Prostate gland (tissue), 2 donors: ENCODE data around the gene FAM163B. TPM values are rescaled to one million over a fixed set of nuclear protein-coding genes. Genes with fewer than 3 reads are reported as not detected.

Source experiments
- DNase-seq: peaks from one replicate; pipeline ENCODE4 v3.0.0-alpha.2; 2019; ENCODE audit warnings: low spot score
- H3K27ac ChIP-seq, 2 donors: fragments of 200-600 bp; sonication (generic); 2 replicates each; pipeline ENCODE4 v1.5.1; 2017 to 2019
- H3K27me3 ChIP-seq: fragments of 200-600 bp; sonication (generic); replicated peaks from 2 replicates; pipeline ENCODE4 v1.5.1; 2019; ENCODE audit not compliant: insufficient read depth
- H3K36me3 ChIP-seq, 2 donors: fragments of 200-600 bp; sonication (generic); 1 replicate in 1 of 2; 2 replicates in 1 of 2; pipeline versions ENCODE4 v1.5.1 to v1.8.1; 2017 to 2019
- H3K4me1 ChIP-seq: fragments of 200-600 bp; sonication (generic); replicated peaks from 2 replicates; pipeline ENCODE4 v1.5.1; 2019
- H3K4me3 ChIP-seq, 2 donors: fragments of 200-600 bp; sonication (generic); 2 replicates each; pipeline ENCODE4 v1.5.1; 2017 to 2019
- H3K9me3 ChIP-seq: fragments of 200-600 bp; sonication (generic); 2 replicates; pipeline ENCODE4 v1.5.1; 2017
- POLR2A ChIP-seq: fragments of 450-650 bp; IDR thresholded peaks from one replicate; pipeline ENCODE4 v1.6.1; 2016; ENCODE audit warnings: antibody characterized with exemption, mild to moderate bottlenecking
- POLR2AphosphoS5 ChIP-seq: sonication (generic); formaldehyde crosslinking; IDR thresholded peaks from one replicate; pipeline ENCODE4 v1.6.1; 2017; ENCODE audit warnings: antibody characterized with exemption
- WGBS: methylation state at CpG from one replicate; pipeline ENCODE4 v1.1.5; 2018; 5-methylcytosine and 5-hydroxymethylcytosine counted together
- intact Hi-C: fragments of 100-400 bp; cut with DNase I; formaldehyde crosslinking; loops from one replicate; pipeline ENCODE4 v1.14.2; 2022
- total RNA-seq, 2 donors: library from RNA; depleted of rRNA; stranded (reverse); fragments of >200 nt; gene quantifications; one replicate each; pipeline ENCODE4 v1.1.0, GENCODE V29; 2016
- TF ChIP-seq, protein P1 (sequence below), 4 experiments: fragments of 200-600 bp in 2 of 4; fragments of 450-650 bp in 2 of 4; sonication (generic) in 2 of 4; IDR thresholded peaks; 1 replicate in 3 of 4; 2 replicates in 1 of 4; pipeline ENCODE4 v1.5.1; 2016 to 2019; ENCODE audit warnings: antibody characterized with exemption in 4 of 4, mild to moderate bottlenecking in 2 of 4, moderate library complexity in 2 of 4

FAM163B gene
- total RNA-seq, 2 donors from 2014 or later, result 0.85 TPM; not detected in 1

DNA sequence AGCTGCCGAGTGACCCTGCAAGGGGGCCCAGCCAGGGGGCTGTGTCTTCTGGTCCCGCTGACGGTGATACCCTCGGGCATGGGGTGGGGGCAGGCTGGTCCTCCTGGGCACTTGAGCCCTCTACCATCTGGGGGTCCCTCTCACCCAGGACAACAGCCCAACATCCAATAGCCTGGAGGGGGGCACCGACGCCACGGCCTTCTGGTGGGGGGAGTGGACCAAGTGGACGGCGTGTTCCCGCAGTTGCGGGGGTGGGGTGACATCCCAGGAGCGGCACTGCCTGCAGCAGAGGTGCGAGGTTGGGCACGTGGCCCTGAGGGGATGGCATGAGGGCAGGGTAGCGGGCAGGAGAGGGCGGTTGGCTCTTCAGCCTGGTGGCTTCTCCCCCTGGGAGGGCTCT, 71.9 kb downstream of the FAM163B start:
- intact Hi-C loops, result loop anchor here (2.0 kb wide), 1 partner anchor 48 kb away; no protein-coding TSS in a partner anchor
- Histone ChIP-seq H3K36me3 (no peaks in the 10 kb centered on the region), H3K4me3 (no peak overlapping the region), H3K27ac (no peak overlapping the region), H3K27me3 (no peaks in the 10 kb centered on the region), H3K9me3 (no peaks in the 10 kb centered on the region), H3K4me1 (peaks cover 6% of the 10 kb centered on the region)
- no peak for DNase-seq
- TF ChIP-seq, protein P1, sequence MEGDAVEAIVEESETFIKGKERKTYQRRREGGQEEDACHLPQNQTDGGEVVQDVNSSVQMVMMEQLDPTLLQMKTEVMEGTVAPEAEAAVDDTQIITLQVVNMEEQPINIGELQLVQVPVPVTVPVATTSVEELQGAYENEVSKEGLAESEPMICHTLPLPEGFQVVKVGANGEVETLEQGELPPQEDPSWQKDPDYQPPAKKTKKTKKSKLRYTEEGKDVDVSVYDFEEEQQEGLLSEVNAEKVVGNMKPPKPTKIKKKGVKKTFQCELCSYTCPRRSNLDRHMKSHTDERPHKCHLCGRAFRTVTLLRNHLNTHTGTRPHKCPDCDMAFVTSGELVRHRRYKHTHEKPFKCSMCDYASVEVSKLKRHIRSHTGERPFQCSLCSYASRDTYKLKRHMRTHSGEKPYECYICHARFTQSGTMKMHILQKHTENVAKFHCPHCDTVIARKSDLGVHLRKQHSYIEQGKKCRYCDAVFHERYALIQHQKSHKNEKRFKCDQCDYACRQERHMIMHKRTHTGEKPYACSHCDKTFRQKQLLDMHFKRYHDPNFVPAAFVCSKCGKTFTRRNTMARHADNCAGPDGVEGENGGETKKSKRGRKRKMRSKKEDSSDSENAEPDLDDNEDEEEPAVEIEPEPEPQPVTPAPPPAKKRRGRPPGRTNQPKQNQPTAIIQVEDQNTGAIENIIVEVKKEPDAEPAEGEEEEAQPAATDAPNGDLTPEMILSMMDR (IDR thresholded peaks at IDR 0.05), result no peak
- TF ChIP-seq POLR2AphosphoS5, result no peak
- TF ChIP-seq POLR2A, result no peak
- 83% methylated on average over 16 of the region's 16 CpGs for WGBS

DNA sequence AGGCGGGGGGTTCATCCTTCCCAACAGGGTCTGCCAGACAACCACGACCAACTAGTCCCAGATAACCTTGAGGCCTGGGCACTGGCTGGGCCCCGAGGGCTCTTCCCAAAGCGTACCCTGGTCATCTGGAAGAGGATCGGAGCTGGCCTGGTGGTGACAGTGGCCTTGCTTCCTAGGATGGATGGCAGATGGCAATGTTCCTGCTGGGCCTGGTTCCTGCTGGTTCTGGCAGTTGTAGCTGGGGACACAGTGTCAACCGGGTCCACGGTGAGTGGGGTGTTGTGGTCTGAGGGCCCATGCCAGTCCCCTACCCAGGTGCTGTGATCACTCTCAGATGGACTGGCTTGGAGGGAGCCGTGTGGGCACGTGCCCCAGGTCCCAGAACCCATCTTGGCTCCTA, 72.7 kb downstream of the FAM163B start:
- H3K4me3 ChIP-seq, result no peak overlapping the region
- H3K36me3 ChIP-seq, result no peaks in the 10 kb centered on the region
- no peak for DNase-seq
- no peak overlapping the region for H3K27ac ChIP-seq
- 93% methylated on average over 9 of the region's 9 CpGs for WGBS
- TF ChIP-seq, protein P1 (IDR thresholded peaks at IDR 0.05), result no peak
- TF ChIP-seq POLR2A (no peak), POLR2AphosphoS5 (no peak)
- intact Hi-C loops, result loop anchor here (2.0 kb wide), 1 partner anchor 48 kb away; no protein-coding TSS in a partner anchor
- no peaks in the 10 kb centered on the region for H3K27me3 ChIP-seq
- H3K4me1 ChIP-seq, result peaks cover 6% of the 10 kb centered on the region
- no peaks in the 10 kb centered on the region for H3K9me3 ChIP-seq

DNA sequence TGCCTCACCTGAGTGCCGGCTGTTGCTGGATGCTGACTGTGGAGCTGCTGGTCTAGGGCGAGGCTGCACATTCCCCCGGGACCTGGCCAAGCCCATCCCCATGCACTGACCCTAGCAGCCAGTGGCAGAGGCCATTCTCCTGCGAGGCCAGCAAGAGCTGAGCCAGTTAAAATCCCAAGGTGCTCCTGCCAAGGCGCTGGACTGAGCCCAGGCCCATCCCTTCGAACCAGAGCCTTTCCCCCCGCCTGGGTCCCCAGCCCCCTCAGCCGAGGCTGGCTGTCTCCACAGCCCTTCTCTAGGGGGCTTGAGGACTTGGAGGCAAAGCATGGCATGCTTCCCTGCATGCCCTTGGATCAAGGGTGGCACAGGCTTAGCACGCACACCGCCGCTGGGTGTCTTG, 73.1 kb downstream of the FAM163B start:
- no peaks in the 10 kb centered on the region for H3K27me3 ChIP-seq
- no peak overlapping the region for H3K27ac ChIP-seq
- 73% methylated on average over 10 of the region's 11 CpGs for WGBS
- no peak for DNase-seq
- peaks cover 6% of the 10 kb centered on the region for H3K4me1 ChIP-seq
- H3K36me3 ChIP-seq, result no peaks in the 10 kb centered on the region
- H3K9me3 ChIP-seq, result no peaks in the 10 kb centered on the region
- H3K4me3 ChIP-seq, result no peak overlapping the region
- intact Hi-C loops, result loop anchor here (2.0 kb wide), 1 partner anchor 49 kb away; no protein-coding TSS in a partner anchor
- no peak for TF ChIP-seq POLR2AphosphoS5
- no peak for TF ChIP-seq POLR2A
- TF ChIP-seq, protein P1 (IDR thresholded peaks at IDR 0.05), result no peak

DNA sequence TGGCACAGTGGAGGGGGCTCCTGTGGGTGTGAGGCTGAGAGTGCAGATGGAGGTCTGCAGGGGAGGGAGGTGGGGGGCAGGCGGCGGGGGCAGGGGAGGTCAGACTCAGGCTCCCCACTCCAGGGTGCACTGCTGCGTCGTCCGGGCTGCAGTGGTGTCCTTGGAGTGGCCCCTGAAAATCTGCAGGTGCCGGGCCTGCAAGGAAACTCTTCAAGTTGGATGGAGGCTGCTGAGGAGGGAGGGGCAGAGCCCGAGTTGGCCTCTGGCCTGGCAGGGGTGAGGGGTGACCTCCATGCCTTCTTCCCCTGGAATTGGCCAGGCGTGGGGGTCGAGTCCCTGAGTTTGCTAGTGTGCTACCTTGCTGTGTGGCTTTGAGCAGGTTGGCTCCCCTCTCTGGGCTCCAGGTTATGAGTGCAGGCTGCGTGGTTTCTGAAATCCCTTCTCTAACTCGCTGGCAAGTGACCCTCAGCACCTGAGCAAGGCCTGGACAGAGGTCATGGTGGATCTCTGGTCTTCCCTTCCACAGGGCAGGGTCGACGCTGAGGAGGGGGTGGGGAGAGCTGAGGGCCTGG, 73.8 kb downstream of the FAM163B start:
- no peaks in the 10 kb centered on the region for H3K27me3 ChIP-seq
- no peak for TF ChIP-seq POLR2AphosphoS5
- no peak for TF ChIP-seq POLR2A
- TF ChIP-seq, protein P1 (IDR thresholded peaks at IDR 0.05), result no peak
- no peaks in the 10 kb centered on the region for H3K9me3 ChIP-seq
- no peak for DNase-seq
- no peak overlapping the region for H3K27ac ChIP-seq
- peaks cover 6% of the 10 kb centered on the region for H3K4me1 ChIP-seq
- WGBS, result 61% methylated on average over 13 of the region's 13 CpGs
- intact Hi-C loops, result no loop called here
- H3K4me3 ChIP-seq, result peak overlapping the region in 1 of 2 donors; percentile 27
- H3K36me3 ChIP-seq, result no peaks in the 10 kb centered on the region
